ENCODE results near the gene AOPEP.
"Not testable (repeated sequence)": the region's sequence is repeated elsewhere in the genome, so short reads cannot be mapped to it uniquely, and the experiment has no call there.

Gene AOPEP

GRCh38 chr9:94965631-94966030 is 239.1 kb downstream of the AOPEP start:
- DNase-seq (ENCODE audit: low spot score) = not testable (repeated sequence)

- DNase-seq (ENCODE audit: low spot score) = not testable (repeated sequence)
Observed at GRCh38 chr9:94966046-94966445, 239.5 kb downstream of the AOPEP start.

- no peak for DNase-seq (ENCODE audit: low spot score)
Observed at GRCh38 chr9:94967482-94967881, 241.0 kb downstream of the AOPEP start.

GRCh38 chr9:94971378-94972131 is 245.1 kb downstream of the AOPEP start:
- DNase-seq (ENCODE audit: low spot score) = no peak

- no peak for DNase-seq (ENCODE audit: low spot score)
Observed at GRCh38 chr9:94973451-94973941, 247.0 kb downstream of the AOPEP start.

- no peak for DNase-seq (ENCODE audit: low spot score)
Observed at GRCh38 chr9:94974154-94974879, 247.8 kb downstream of the AOPEP start.

- no peak for DNase-seq (ENCODE audit: low spot score)
Observed at GRCh38 chr9:94975480-94975879, 249.0 kb downstream of the AOPEP start.

- DNase-seq (ENCODE audit: low spot score) = no peak
Observed at GRCh38 chr9:94976077-94976476, 249.6 kb downstream of the AOPEP start.

- DNase-seq (ENCODE audit: low spot score) = no peak
Observed at GRCh38 chr9:94977416-94977815, 250.9 kb downstream of the AOPEP start.

- no peak for DNase-seq (ENCODE audit: low spot score)
Observed at GRCh38 chr9:94979904-94980507, 253.5 kb downstream of the AOPEP start.

GRCh38 chr9:94980947-94981722 is 254.6 kb downstream of the AOPEP start:
- no peak for DNase-seq (ENCODE audit: low spot score)

- no peak for DNase-seq (ENCODE audit: low spot score)
Observed at GRCh38 chr9:94981723-94982090, 255.2 kb downstream of the AOPEP start.

- no peak for DNase-seq (ENCODE audit: low spot score)
Observed at GRCh38 chr9:94982211-94982610, 255.7 kb downstream of the AOPEP start.

GRCh38 chr9:94983552-94983951 is 257.1 kb downstream of the AOPEP start:
- no peak for DNase-seq (ENCODE audit: low spot score)

- no peak for DNase-seq (ENCODE audit: low spot score)
Observed at GRCh38 chr9:94984891-94985476, 258.5 kb downstream of the AOPEP start.

- no peak for DNase-seq (ENCODE audit: low spot score)
Observed at GRCh38 chr9:94985649-94986048, 259.1 kb downstream of the AOPEP start.

- no peak for DNase-seq (ENCODE audit: low spot score)
Observed at GRCh38 chr9:94987731-94988130, 261.2 kb downstream of the AOPEP start.

GRCh38 chr9:94990897-94991561 is 264.5 kb downstream of the AOPEP start:
- DNase-seq (ENCODE audit: low spot score) = no peak

- no peak for DNase-seq (ENCODE audit: low spot score)
Observed at GRCh38 chr9:94991961-94992907, 265.7 kb downstream of the AOPEP start.

All from putamen (tissue), 1 donor.